WERI-Rb-1 (cell line): ENCODE results near the gene PRKCB.
"Not testable (repeated sequence)": the region's sequence is repeated elsewhere in the genome, so short reads cannot be mapped to it uniquely, and the experiment has no call there.

Source experiments
- DNase-seq: peaks from one replicate; pipeline ENCODE4 v3.0.0-alpha.2; 2020
- H3K27ac ChIP-seq: fragments of 250-450 bp; sonication (Bioruptor Pico); 2 replicates; pipeline ENCODE4 v1.5.1; 2020; ENCODE audit warnings: mild to moderate bottlenecking, moderate library complexity
- H3K27me3 ChIP-seq: fragments of 250-450 bp; sonication (Bioruptor Pico); 2 replicates; pipeline ENCODE4 v1.5.1; 2021; ENCODE audit warnings: mild to moderate bottlenecking, low read depth, moderate library complexity; ENCODE audit not compliant: insufficient read depth, severe bottlenecking
- H3K36me3 ChIP-seq: fragments of 250-450 bp; sonication (Bioruptor Pico); 2 replicates; pipeline ENCODE4 v1.5.1; 2020; ENCODE audit warnings: mild to moderate bottlenecking, moderate library complexity
- H3K4me3 ChIP-seq: 2 replicates; pipeline ENCODE4 v1.5.1; 2011; ENCODE audit warnings: low read depth, mild to moderate bottlenecking, control low read depth, low read length
- H3K9me3 ChIP-seq: fragments of 250-450 bp; sonication (Bioruptor Pico); 2 replicates; pipeline ENCODE4 v1.5.1; 2021; ENCODE audit warnings: mild to moderate bottlenecking, moderate library complexity; ENCODE audit not compliant: severe bottlenecking
- TF ChIP-seq, protein P1 (sequence below): IDR thresholded peaks from 2 replicates; pipeline ENCODE4 v1.5.1; 2011; ENCODE audit warnings: low read depth, mild to moderate bottlenecking, control low read depth, inconsistent platforms, low read length

PRKCB gene

DNA sequence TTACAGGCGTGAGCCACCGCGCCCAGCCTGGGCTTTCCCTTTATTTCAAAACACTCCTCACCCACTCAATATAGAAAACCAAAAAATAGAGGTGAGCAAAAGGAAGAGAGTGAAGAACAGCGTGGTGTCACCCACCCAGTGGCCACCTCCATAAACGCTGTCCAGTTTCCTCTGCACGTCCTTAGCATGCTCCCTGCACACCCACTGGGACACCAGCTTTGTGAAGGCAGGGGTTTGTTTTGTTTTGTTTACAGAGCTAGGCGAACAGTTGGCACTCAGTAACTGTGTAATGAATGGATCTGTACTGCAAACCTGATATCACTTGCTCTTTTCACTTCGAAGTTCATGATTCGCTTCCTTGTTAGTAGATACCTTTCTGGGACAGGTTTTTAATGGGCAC, 73.0 kb downstream of the PRKCB start:
- Histone ChIP-seq H3K9me3 (no peaks in the 10 kb centered on the region), H3K36me3 (no peaks in the 10 kb centered on the region), H3K27ac (no peak overlapping the region), H3K4me3 (no peak overlapping the region), H3K27me3 (no peaks in the 10 kb centered on the region)
- TF ChIP-seq, protein P1, sequence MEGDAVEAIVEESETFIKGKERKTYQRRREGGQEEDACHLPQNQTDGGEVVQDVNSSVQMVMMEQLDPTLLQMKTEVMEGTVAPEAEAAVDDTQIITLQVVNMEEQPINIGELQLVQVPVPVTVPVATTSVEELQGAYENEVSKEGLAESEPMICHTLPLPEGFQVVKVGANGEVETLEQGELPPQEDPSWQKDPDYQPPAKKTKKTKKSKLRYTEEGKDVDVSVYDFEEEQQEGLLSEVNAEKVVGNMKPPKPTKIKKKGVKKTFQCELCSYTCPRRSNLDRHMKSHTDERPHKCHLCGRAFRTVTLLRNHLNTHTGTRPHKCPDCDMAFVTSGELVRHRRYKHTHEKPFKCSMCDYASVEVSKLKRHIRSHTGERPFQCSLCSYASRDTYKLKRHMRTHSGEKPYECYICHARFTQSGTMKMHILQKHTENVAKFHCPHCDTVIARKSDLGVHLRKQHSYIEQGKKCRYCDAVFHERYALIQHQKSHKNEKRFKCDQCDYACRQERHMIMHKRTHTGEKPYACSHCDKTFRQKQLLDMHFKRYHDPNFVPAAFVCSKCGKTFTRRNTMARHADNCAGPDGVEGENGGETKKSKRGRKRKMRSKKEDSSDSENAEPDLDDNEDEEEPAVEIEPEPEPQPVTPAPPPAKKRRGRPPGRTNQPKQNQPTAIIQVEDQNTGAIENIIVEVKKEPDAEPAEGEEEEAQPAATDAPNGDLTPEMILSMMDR = no peak
- no peak for DNase-seq

DNA sequence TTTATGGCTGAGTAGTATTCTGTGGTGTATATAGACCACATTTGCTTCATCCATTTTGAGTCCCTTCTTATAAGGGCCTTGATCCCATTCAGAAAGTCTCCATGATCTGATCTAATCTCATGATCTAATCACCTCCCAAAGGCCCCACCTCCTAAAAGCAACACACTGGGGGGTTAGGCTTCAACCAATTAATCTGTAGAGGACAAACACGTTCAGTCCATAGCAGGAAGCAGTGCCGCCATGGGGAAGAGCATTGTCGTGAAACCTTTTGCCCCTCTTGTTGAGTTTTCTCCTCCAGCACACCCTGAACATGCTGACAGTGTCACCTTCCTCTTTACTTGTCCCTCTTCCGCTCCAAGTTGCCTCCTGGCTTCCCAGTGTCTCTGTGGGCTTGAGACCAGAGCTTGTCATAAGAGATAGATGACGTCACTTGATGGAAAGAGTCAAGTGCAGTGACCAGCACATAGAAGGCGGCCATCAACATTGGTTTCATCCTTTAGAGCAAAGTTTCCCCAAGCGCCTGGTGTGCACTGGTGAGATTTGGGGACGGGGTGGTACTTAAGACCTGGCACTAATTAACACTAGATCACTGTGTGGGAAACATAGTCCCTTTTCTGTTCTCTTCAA, 74.1 kb downstream of the PRKCB start:
- no peaks in the 10 kb centered on the region for H3K36me3 ChIP-seq
- no peaks in the 10 kb centered on the region for H3K9me3 ChIP-seq
- H3K4me3 ChIP-seq = no peak overlapping the region
- no peaks in the 10 kb centered on the region for H3K27me3 ChIP-seq
- H3K27ac ChIP-seq = no peak overlapping the region
- no peak for DNase-seq
- TF ChIP-seq, protein P1 = no peak

DNA sequence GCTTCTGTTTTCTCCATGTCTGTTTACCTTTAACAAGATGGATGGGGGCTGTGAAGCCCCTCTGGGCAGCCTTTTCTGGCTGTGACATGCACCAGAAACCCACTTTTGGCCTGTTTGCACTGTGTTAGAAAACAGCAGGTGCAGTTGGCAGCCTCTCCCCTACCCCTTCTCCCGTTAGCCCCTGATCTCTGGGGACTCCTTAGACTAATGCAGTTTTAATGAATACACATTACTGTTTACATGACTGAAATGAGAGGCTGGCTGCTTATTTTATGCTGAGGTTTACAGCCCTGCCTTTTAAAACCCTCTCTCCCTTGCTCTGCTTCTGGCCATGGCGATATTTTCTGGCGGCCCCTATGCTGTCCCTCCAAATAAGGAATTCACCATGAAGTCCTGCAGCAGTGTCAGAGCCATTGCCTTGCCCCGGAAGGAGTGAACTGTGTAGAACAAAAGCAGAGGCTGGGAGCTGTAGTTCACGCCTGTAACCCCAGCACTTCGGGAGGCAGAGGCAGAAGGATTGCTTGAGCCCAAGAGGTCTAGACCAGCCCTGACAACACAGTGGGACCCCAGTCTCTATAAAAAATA, 79.3 kb downstream of the PRKCB start:
- TF ChIP-seq, protein P1 = no peak
- H3K36me3 ChIP-seq = no peaks in the 10 kb centered on the region
- H3K27ac ChIP-seq = no peak overlapping the region
- no peaks in the 10 kb centered on the region for H3K27me3 ChIP-seq
- no peaks in the 10 kb centered on the region for H3K9me3 ChIP-seq
- no peak overlapping the region for H3K4me3 ChIP-seq
- no peak for DNase-seq

DNA sequence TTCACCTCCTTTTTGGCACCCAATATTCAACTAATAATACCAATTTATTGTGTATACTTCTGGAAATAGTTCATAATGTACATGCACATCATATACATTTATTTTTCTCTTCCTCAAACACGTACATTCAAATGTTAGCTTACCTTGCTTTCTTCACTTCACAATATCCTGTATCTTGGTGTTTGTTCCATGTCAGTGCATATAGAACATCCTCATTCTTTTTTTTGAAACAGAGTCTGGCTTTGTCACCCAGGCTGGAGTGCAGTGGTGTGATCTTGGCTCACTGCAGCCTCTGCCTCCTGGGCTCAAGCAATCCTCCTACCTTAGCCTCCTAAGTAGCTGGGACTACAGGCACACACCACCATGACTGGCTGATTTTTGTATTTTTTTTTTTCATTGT, 80.8 kb downstream of the PRKCB start:
- H3K27me3 ChIP-seq, H3K9me3 ChIP-seq, DNase-seq, H3K4me3 ChIP-seq, H3K36me3 ChIP-seq, H3K27ac ChIP-seq: not testable (repeated sequence)

DNA sequence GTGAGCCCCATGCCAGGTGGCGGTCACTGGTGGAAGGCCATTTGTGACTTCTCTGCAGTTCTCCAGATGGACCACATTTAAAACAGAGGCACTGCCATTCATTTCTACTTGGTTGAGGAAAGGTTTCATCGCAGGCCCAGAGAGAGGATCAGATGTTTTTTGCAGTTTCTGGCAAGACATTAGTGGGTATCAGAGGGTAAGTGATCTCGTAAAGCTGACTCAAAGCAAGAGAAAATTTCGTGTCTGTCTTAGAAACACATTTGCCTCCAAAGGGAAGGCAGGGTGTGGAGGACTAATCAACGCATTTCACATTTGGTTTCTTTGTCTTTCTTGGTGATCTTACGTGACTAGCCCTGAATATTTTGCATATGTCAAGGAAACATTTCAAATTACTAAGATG, 81.8 kb downstream of the PRKCB start:
- Histone ChIP-seq H3K27me3 (no peaks in the 10 kb centered on the region), H3K36me3 (no peaks in the 10 kb centered on the region), H3K27ac (no peak overlapping the region), H3K9me3 (no peaks in the 10 kb centered on the region), H3K4me3 (no peak overlapping the region)
- TF ChIP-seq, protein P1 = no peak
- DNase-seq = no peak

DNA sequence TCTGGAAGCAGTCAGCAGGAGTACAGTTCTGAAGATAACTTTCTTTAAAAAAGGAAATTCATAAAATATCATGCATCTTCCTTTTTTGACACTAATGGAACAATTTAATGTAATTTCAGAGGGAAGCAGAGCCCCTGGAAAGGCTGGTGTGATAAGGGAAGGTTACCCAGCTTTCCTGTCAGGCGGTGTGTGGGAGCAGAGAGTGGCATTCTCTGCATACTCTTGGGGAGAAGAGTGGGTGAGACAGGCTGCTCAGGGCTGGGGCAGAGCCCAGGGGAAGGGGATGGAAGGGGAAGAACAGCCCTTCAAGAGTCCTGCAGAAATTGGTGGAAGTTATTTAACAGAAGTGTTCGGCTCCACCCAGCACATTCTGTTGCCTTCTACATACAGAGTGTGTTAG, 84.7 kb downstream of the PRKCB start:
- no peak overlapping the region for H3K4me3 ChIP-seq
- H3K27ac ChIP-seq = no peak overlapping the region
- peaks cover 6% of the 10 kb centered on the region for H3K27me3 ChIP-seq
- DNase-seq = no peak
- H3K36me3 ChIP-seq = no peaks in the 10 kb centered on the region
- TF ChIP-seq, protein P1 = no peak
- H3K9me3 ChIP-seq = no peaks in the 10 kb centered on the region
